ENCODE results near the gene SERGEF. TPM values are rescaled to one million over a fixed set of nuclear protein-coding genes. Genes with fewer than 3 reads are reported as not detected.

The SERGEF gene
- total RNA-seq, 2 donors from 2014 or later = 20.8 to 28.7 TPM

GRCh38 chr11:17767301-17767885, 245.5 kb downstream of the SERGEF start:
- H3K27ac ChIP-seq = no peak overlapping the region
- intact Hi-C loops (cut with DNase I) = loop anchor here (10.0 kb wide), 1 partner anchor 207 kb away; no protein-coding TSS in a partner anchor
- TF ChIP-seq CTCF (IDR thresholded peaks at IDR 0.05) (no peak), POLR2A (IDR thresholded peaks at IDR 0.05) (no peak)
- peaks cover 5% of the 10 kb centered on the region for H3K4me1 ChIP-seq
- H3K36me3 ChIP-seq (replicated peaks in 1 of 2; ENCODE audit: insufficient read depth in 1 of 2, low read depth in 2 of 2) = no peaks in the 10 kb centered on the region
- WGBS, 2 donors = 85 to 88% methylated on average over 5 to 7 of the region's 7 CpGs
- no peaks in the 10 kb centered on the region for H3K9me3 ChIP-seq
- DNase-seq (no peak), ATAC-seq (no peak)
- no peak overlapping the region for H3K4me3 ChIP-seq
- H3K27me3 ChIP-seq = no peaks in the 10 kb centered on the region

- DNase-seq = no peak
- intact Hi-C loops (cut with DNase I) = loop anchor here (10.0 kb wide), 1 partner anchor 208 kb away; no protein-coding TSS in a partner anchor
- H3K27ac ChIP-seq = no peak overlapping the region
- ATAC-seq = no peak
- H3K27me3 ChIP-seq = no peaks in the 10 kb centered on the region
- no peaks in the 10 kb centered on the region for H3K9me3 ChIP-seq
- H3K36me3 ChIP-seq (replicated peaks in 1 of 2; ENCODE audit: insufficient read depth in 1 of 2, low read depth in 2 of 2) = no peaks in the 10 kb centered on the region
- TF ChIP-seq POLR2A (IDR thresholded peaks at IDR 0.05) = no peak
- TF ChIP-seq CTCF (IDR thresholded peaks at IDR 0.05) = no peak
- peaks cover 5% of the 10 kb centered on the region for H3K4me1 ChIP-seq
- WGBS, 2 donors = 64 to 75% methylated on average over 5 of the region's 5 CpGs
- H3K4me3 ChIP-seq = no peak overlapping the region
Measured at GRCh38 chr11:17766590-17766989, 246.3 kb downstream of the SERGEF start.

- TF ChIP-seq POLR2A (IDR thresholded peaks at IDR 0.05) (no peak), CTCF (IDR thresholded peaks at IDR 0.05) (no peak)
- no peaks in the 10 kb centered on the region for H3K36me3 ChIP-seq (replicated peaks in 1 of 2; ENCODE audit: insufficient read depth in 1 of 2, low read depth in 2 of 2)
- 87% methylated on average over 8 of the region's 8 CpGs; no CpG with 5 or more reads in 1 of the 2 donors for WGBS, 2 donors
- ATAC-seq (no peak), DNase-seq (no peak)
- no peaks in the 10 kb centered on the region for H3K9me3 ChIP-seq
- H3K4me3 ChIP-seq = no peak overlapping the region
- H3K27ac ChIP-seq = no peak overlapping the region
- H3K27me3 ChIP-seq = no peaks in the 10 kb centered on the region
- peaks cover 5% of the 10 kb centered on the region for H3K4me1 ChIP-seq
- intact Hi-C loops (cut with DNase I) = loop anchor here (10.0 kb wide), 1 partner anchor 209 kb away; no protein-coding TSS in a partner anchor
Measured at GRCh38 chr11:17766073-17766359, 246.8 kb downstream of the SERGEF start.

- Histone ChIP-seq H3K4me3 (no peak overlapping the region), H3K27me3 (no peaks in the 10 kb centered on the region), H3K4me1 (peaks cover 5% of the 10 kb centered on the region), H3K36me3 (replicated peaks in 1 of 2; ENCODE audit: insufficient read depth in 1 of 2, low read depth in 2 of 2) (no peaks in the 10 kb centered on the region), H3K9me3 (no peaks in the 10 kb centered on the region), H3K27ac (no peak overlapping the region)
- intact Hi-C loops (cut with DNase I) = loop anchor here (10.0 kb wide), 1 partner anchor 209 kb away; no protein-coding TSS in a partner anchor
- ATAC-seq (no peak), DNase-seq (no peak)
- TF ChIP-seq CTCF (IDR thresholded peaks at IDR 0.05) = no peak
- TF ChIP-seq POLR2A (IDR thresholded peaks at IDR 0.05) = no peak
- WGBS, 2 donors = 62 to 70% methylated on average over 11 to 13 of the region's 13 CpGs
Measured at GRCh38 chr11:17765356-17766072, 247.3 kb downstream of the SERGEF start.

Data from body of pancreas (tissue), 4 donors.